ENCODE results near the gene ADAM22. TPM values are rescaled to one million over a fixed set of nuclear protein-coding genes. Genes with fewer than 3 reads are reported as not detected.

ADAM22 gene
- total and polyA plus RNA-seq, 10 of the 15 experiments (the other 5 are each of a cell fraction or from before 2014, with no cell fraction given): 1.4 to 24.5 (median 7.6) TPM

DNA sequence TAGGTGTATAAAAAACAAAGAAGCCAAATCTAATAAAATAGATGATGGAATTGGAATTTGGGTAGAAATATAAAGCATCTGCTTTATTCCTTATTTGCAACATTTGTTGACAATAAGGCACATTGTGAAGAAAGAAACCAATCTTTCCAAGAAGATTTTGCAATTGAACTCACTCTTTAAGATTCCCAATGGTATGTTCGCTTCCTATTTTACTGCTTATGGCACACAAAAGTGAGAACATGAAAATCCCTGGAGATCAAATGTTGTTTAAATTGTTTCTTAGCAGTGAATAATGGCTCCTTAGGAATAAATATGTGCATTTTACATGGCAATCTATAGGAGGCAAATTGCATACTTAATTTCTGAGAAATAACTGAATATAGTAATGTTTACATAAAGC, 84.5 kb downstream of the ADAM22 start:
- no peak for DNase-seq (ENCODE audit: low read depth, low spot score)
- ChIA-PET RAD21 (ENCODE audit: unreplicated experiment) (no interaction called here), SMC1A (ENCODE audit: uncharacterized antibody, unreplicated experiment) (no interaction called here), CTCF (no interaction called here), POLR2A (no interaction called here)
- Histone ChIP-seq H3K27me3 (replicated peaks in 1 of 2; ENCODE audit: control insufficient read depth in 2 of 2, insufficient read depth in 2 of 2, low read length in 1 of 2) (no peaks in the 10 kb centered on the region), H3K79me2 (ENCODE audit: control insufficient read depth, insufficient read depth, low read length) (no peaks in the 10 kb centered on the region), H3K4me3 (no peak overlapping the region), H2AFZ (ENCODE audit: control insufficient read depth, low read depth, low read length) (no peak overlapping the region), H3K4me1 (ENCODE audit: control insufficient read depth, insufficient read depth, low read length) (no peaks in the 10 kb centered on the region), H3K9ac (ENCODE audit: control insufficient read depth, insufficient read depth, low read length) (no peak overlapping the region), H3K27ac (ENCODE audit: control insufficient read depth, insufficient read depth) (no peak overlapping the region), H3K9me3 (replicated peaks; ENCODE audit: control insufficient read depth, insufficient read depth, low read length) (no peaks in the 10 kb centered on the region), H3K36me3 (ENCODE audit: control insufficient read depth in 2 of 2, insufficient read depth in 2 of 2, low read length in 1 of 2) (peaks cover 0 to 2% of the 10 kb centered on the region in 2 experiments; a peak in 1 of 4 replicates), H4K20me1 (ENCODE audit: control insufficient read depth, insufficient read depth) (no peaks in the 10 kb centered on the region), H3K4me2 (ENCODE audit: control insufficient read depth, insufficient read depth) (no peak overlapping the region)
- WGBS (ENCODE audit: insufficient coverage, insufficient replicate concordance, low lambda C conversion rate, missing lambda C conversion rate): 92% methylated on average over 1 of the region's 1 CpG
- intact Hi-C loops (cut with micrococcal nuclease; ENCODE audit: unreplicated experiment): no loop called here
- FAIRE-seq: no peak
- in situ Hi-C loops (cut with MboI): no loop called here
- no peak for ATAC-seq
- no TSS peak for BruUV-seq (replicated peaks)
- TF ChIP-seq SMAD5 (IDR thresholded peaks at IDR 0.05; ENCODE audit: low read depth) (no peak), TCF12 (IDR thresholded peaks at IDR 0.05; ENCODE audit: low read depth, low read length) (no peak), KDM1A (IDR thresholded peaks at IDR 0.05; ENCODE audit: borderline replicate concordance) (no peak), ZNF207 (IDR thresholded peaks at IDR 0.05; ENCODE audit: borderline replicate concordance) (no peak), SP1 (IDR thresholded peaks at IDR 0.05; ENCODE audit: low read depth, low read length) (no peak), TARDBP (IDR thresholded peaks at IDR 0.05; ENCODE audit: borderline replicate concordance) (no peak)
- TF ChIP-seq, protein P1, sequence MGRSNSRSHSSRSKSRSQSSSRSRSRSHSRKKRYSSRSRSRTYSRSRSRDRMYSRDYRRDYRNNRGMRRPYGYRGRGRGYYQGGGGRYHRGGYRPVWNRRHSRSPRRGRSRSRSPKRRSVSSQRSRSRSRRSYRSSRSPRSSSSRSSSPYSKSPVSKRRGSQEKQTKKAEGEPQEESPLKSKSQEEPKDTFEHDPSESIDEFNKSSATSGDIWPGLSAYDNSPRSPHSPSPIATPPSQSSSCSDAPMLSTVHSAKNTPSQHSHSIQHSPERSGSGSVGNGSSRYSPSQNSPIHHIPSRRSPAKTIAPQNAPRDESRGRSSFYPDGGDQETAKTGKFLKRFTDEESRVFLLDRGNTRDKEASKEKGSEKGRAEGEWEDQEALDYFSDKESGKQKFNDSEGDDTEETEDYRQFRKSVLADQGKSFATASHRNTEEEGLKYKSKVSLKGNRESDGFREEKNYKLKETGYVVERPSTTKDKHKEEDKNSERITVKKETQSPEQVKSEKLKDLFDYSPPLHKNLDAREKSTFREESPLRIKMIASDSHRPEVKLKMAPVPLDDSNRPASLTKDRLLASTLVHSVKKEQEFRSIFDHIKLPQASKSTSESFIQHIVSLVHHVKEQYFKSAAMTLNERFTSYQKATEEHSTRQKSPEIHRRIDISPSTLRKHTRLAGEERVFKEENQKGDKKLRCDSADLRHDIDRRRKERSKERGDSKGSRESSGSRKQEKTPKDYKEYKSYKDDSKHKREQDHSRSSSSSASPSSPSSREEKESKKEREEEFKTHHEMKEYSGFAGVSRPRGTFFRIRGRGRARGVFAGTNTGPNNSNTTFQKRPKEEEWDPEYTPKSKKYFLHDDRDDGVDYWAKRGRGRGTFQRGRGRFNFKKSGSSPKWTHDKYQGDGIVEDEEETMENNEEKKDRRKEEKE (IDR thresholded peaks at IDR 0.05): no peak
- TF ChIP-seq, protein P2, sequence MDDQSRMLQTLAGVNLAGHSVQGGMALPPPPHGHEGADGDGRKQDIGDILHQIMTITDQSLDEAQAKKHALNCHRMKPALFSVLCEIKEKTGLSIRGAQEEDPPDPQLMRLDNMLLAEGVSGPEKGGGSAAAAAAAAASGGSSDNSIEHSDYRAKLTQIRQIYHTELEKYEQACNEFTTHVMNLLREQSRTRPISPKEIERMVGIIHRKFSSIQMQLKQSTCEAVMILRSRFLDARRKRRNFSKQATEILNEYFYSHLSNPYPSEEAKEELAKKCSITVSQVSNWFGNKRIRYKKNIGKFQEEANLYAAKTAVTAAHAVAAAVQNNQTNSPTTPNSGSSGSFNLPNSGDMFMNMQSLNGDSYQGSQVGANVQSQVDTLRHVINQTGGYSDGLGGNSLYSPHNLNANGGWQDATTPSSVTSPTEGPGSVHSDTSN (IDR thresholded peaks at IDR 0.05; ENCODE audit: insufficient replicate concordance, low read depth, low read length): no peak
- TF ChIP-seq, protein P3, sequence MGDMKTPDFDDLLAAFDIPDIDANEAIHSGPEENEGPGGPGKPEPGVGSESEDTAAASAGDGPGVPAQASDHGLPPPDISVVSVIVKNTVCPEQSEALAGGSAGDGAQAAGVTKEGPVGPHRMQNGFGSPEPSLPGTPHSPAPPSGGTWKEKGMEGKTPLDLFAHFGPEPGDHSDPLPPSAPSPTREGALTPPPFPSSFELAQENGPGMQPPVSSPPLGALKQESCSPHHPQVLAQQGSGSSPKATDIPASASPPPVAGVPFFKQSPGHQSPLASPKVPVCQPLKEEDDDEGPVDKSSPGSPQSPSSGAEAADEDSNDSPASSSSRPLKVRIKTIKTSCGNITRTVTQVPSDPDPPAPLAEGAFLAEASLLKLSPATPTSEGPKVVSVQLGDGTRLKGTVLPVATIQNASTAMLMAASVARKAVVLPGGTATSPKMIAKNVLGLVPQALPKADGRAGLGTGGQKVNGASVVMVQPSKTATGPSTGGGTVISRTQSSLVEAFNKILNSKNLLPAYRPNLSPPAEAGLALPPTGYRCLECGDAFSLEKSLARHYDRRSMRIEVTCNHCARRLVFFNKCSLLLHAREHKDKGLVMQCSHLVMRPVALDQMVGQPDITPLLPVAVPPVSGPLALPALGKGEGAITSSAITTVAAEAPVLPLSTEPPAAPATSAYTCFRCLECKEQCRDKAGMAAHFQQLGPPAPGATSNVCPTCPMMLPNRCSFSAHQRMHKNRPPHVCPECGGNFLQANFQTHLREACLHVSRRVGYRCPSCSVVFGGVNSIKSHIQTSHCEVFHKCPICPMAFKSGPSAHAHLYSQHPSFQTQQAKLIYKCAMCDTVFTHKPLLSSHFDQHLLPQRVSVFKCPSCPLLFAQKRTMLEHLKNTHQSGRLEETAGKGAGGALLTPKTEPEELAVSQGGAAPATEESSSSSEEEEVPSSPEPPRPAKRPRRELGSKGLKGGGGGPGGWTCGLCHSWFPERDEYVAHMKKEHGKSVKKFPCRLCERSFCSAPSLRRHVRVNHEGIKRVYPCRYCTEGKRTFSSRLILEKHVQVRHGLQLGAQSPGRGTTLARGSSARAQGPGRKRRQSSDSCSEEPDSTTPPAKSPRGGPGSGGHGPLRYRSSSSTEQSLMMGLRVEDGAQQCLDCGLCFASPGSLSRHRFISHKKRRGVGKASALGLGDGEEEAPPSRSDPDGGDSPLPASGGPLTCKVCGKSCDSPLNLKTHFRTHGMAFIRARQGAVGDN (IDR thresholded peaks at IDR 0.05): no peak
- TF ChIP-seq, protein P4, sequence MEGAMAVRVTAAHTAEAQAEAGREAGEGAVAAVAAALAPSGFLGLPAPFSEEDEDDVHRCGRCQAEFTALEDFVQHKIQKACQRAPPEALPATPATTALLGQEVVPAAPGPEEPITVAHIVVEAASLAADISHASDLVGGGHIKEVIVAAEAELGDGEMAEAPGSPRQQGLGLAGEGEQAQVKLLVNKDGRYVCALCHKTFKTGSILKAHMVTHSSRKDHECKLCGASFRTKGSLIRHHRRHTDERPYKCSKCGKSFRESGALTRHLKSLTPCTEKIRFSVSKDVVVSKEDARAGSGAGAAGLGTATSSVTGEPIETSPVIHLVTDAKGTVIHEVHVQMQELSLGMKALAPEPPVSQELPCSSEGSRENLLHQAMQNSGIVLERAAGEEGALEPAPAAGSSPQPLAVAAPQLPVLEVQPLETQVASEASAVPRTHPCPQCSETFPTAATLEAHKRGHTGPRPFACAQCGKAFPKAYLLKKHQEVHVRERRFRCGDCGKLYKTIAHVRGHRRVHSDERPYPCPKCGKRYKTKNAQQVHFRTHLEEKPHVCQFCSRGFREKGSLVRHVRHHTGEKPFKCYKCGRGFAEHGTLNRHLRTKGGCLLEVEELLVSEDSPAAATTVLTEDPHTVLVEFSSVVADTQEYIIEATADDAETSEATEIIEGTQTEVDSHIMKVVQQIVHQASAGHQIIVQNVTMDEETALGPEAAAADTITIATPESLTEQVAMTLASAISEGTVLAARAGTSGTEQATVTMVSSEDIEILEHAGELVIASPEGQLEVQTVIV (IDR thresholded peaks at IDR 0.05; ENCODE audit: borderline replicate concordance, partially characterized antibody): no peak

Data from GM12878 (cell line).